Renal pelvis (tissue), 4 donors: Measurements from ENCODE around the gene TST. TPM values are rescaled to one million over a fixed set of nuclear protein-coding genes. Genes with fewer than 3 reads are reported as not detected.

Experiments
- DNase-seq: peaks from one replicate; pipeline ENCODE4 v3.0.0-alpha.2; 2013
- polyA plus RNA-seq, 3 donors: library from polyadenylated mRNA; unstranded; fragments of 120-200 nt; gene quantifications; one replicate each; pipeline ENCODE4 v1.2.1, GENCODE V29; 2013; ENCODE audit not compliant: insufficient read length in 3 of 3

TST gene
- polyA plus RNA-seq, 3 donors = 56.6 to 74.2 (median 62.0) TPM

DNA sequence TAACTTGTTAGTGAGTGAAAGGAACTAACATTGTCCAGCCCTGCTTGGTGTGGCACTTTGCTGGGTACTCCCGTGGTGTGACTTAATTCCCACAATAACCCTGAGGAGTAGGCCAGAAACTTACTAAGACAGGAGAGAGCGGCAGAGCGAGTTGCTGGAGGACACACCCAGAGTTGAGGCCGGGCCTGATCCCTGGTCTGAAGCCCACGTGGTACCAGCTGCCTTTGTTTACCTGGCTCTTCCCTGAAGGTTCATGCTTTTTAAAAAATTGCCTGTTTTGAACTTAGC is 889 bp upstream of the TST start:
- no peak for DNase-seq

DNA sequence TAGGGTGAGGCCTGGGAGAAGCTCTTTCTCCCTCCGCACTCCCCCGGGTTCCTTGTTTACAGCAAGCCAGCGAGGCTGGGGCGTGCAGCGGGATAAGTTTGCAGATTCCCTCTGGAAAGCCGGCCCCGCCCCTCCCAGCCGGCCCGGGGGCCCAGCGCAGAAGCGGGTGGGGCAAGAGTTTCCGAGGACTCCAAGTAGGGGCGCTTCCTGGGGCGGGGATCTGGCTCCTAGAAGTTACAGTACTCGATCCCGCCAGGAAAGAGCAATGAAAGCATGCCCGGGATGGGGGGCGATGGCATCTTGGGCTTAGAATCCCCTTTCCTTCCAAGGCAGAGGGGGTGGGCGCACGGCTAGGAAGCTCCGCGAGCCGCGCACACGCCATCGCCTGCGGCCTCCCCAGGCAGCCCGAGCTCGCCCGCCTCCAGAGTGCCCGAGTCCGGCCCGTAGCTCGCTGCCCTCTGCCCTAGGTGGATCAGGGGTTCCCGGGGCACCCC is 385 bp downstream of the TST start:
- DNase-seq = no peak

DNA sequence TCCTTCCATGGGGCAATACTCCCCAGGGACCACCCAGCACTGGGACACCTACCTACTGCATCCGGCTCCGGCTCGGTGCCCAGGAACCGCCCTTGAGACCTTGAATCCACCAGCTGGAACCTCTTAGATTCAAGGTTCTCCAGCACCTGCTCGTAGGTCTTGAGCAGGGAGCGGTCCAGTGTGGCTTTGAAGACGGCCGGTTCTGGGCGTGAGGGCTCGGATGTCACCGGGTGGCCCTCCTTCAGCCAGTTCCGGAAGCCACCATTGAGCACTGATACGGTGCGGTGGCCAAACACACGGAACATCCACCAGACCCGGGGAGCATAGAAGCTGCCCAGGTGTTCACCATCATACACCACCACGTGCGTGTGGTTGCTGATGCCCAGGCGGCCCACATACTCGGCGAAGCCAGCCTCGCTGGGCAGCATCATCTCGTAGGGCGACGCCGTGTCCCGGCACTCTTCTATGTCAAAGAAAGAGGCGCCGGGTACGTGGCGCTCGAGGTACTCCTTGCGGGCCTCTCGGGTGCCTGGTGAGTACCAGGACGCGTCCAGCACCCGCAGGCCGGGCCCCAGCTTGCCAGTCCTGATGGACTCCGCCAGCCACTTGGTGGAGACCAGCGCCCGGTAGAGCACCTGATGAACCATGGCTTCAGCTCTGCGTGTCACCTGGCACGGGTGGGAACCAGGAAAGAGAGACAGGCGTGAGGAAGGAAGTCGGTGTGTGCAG is 997 bp downstream of the TST start:
- DNase-seq = no peak

DNA sequence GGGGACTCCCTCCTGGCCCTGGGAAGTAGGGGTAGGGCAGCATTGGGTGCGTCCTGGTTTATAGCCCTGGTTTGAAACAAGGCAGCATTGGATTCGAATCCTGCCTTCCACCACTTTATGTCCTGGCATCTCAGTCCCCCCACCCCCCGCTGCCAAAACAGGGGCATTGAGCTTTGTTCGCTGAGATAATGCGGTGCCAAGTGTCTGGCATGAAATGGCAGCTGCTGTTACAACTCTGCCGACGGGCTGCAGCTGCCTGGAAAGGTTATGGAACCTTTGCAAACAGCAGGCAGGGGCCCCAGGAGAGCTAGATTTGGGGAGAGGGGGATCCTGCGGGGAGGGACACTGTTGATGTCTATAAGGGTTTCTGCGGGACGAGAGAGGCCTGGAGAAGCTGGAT is 1.9 kb downstream of the TST start:
- DNase-seq = no peak

DNA sequence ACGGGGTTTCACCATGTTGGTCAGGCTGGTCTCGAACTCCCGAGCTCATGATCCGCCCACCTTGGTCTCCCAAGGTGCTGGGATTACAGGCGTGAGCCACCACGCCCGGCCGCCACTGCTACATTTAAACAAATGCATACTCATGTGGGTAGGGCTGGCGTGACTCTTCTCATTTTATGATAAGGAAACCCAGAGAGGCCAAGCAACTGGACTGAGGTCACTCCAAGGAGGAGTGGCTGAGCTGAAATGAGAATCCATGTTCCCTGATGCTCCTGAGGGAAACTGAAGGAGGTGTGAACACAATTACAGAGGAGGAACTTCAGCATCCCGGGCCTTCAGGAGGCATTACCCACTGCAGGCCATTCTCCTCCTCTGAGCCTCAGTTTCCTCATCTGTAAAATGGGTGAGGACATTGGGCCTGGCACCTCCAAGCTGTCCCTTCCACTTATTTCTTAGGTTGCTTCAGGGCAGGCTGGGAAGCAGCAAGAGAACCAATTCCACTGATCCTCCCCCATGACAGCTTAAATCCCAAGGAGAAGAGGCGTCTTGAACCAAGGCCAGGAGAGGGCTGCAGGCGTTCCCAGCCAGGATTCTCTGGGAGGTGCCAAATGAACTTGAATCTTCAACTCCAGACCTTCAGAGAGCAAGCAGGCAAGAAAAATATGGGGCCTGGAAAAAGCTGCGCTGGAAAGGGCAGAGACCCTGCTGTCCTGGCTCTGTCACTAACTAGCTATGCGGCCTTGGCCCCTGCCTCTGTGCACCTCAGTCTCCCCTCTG is 2.9 kb downstream of the TST start:
- DNase-seq = no peak

DNA sequence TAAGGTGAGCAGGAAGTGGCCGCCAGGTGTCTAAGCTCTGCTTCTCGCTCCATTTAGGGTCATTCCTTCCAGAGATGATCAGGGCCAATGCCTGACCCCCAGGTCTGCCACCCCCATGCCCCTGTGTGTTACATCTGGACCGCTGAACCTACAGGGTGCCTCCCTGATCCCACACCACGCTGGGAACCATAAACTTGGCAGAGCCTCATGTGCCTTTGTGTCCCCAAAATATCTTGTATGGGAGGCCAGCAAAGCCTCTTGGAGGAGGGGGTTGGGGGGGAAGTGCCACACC is 3.7 kb downstream of the TST start:
- no peak for DNase-seq

DNA sequence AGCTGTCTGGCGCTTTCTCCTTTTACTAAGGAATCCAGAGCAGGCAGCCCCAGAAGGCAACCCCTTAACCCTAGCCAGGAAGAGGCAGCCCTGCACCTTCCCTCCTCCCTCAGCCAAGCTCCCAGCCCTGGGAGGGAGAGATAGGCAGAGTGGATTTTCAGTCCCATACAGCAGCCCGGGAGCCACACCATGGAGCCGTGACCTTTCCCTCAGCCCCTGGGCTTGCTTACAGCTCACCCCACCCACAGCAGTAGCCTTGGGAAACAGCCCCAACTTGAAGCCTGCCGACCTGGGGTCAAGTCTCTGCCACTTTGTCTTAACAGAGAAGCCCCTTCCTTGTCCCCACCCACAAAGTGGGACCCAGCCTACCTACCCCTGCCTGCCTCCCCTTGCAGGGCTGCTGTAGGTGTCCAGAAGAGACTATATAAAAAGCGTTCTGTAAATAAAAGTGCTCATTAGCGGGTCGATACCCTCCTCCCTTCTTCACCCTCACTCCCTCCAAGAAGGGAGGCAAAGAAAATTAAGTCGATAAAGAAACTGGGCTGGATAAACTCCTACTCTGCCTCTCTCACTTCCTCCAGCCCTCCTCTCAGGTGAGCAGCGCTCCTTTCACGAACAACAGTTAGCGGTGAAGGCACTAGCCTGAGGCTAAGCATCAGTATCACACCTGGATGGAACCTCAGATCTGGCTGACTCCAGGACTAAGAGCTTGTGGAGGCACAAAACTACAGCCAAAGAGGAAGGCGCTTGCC is 4.2 kb downstream of the TST start:
- no peak for DNase-seq

DNA sequence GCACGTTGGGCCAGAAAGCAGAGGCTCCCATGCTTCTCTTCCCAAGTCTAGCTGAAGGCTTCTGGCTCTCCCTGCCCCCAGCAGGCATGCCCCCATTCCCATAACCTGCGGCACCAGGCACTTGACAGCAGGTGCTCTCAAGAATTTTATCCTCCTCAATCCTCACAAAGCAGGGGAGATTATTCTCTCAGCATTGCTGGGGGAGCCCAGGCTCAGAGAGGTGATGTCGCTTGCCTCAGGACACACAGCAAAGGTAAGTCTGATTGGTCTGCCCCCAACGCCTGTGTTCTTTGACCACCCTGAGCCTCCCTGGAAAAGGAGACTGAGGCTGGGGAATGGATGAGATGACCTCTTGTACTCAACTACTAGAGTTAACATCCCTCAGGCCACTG is 4.8 kb downstream of the TST start:
- DNase-seq = no peak

DNA sequence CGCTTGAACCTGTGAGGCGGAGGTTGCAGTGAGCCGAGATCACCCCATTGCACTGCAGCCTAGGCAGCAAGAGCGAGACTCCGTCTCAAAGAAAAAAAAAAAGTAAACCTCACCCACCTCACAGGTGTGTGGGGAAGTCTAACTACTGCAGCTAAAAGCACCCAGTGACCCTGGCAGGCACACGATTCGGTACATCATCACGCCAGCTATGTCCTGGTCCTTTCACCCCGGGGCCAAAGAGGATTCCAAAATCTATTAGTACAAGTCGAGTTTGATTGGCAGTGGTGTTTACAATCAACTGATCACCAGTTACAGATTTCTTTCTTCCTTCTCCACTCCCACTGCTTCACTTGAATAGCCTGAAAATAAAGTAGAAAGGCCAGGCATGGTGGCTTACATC is 6.3 kb downstream of the TST start:
- no peak for DNase-seq

DNA sequence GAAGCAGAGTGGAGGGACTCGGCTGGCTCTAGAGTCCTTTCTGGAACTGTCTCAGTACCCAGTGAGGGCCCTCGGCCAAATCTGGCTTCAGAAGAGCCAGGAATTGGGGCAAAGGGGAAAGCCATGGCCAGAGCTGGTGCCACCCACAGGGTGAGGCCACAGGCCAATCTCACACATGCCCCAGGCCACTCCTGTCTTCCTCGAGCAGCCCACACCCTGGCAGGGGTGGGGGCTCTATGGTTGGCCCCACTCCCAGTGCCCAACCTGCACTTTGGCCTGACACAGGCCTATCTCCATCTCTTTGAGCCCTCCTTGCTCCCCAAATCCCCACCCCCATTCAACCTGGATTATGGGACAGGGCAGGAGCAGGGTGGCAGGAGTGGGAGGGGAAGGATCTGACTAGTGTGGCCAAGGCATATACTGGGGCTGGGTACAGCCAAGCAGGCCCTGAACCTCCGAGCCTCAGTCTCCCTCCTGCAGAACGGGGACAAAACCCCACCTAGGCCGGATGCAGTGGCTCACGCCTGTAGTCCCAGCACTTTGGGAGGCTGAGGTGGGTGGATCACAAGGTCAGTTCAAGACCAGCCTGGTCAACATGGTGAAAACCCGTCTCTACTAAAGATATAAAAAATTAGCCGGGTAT is 6.9 kb downstream of the TST start:
- DNase-seq = no peak

DNA sequence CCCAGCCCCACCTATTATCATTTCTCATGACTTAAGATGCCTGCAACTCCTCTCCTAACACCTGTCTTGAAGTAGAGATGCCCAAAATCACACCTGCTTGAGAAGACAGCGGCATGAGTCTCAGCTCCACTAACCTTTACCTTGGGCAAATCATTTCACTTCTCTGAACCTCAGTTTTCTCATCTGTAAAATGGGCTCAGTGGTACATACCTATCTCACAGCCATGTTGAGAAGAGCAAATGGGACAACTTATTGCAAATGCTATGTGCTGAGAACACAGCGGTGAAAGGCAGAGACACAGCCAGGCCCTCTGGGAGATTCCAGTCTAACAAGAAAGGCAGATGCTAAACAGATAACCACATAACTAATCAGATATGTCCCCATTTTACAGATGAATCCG is 7.8 kb downstream of the TST start:
- no peak for DNase-seq

DNA sequence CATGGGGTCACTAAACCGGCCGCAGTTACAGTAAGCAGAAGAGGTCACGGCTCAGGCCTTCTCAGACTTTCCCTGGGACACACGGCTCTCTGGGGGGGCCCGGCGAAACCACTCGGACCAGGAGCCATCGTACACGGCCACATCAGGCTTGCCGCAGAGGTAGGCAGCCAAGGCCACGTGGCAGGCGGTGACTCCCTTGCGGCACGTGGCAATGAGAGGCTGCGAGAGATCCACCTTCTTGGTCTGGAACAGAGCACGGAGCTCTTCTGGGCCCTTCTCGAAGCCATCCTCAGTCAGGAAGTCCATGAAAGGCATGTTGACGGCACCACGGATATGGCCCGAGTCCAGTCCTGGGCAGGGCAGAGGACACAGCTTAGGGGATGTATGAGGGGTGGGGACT is 8.3 kb downstream of the TST start:
- no peak for DNase-seq

DNA sequence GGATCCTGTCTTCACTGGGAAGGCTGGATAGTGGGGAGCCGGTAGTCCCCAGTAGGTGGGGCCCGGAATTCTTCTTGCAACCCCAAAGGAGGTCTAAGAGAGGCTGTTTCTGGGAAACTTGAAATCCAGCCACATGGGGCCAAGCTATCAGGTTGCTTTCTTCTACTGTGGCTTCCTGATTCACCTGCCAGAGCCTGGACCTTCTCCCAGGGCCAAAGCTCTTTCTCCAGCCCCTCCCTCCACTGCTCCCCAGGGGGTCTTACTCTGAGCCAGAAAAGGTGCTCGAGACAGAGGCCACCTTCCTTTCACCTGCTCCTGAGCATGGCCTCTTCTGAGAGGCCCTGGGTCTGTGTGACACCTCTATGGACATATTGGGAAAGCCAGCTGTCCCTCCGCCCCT is 9.1 kb downstream of the TST start:
- DNase-seq = no peak

DNA sequence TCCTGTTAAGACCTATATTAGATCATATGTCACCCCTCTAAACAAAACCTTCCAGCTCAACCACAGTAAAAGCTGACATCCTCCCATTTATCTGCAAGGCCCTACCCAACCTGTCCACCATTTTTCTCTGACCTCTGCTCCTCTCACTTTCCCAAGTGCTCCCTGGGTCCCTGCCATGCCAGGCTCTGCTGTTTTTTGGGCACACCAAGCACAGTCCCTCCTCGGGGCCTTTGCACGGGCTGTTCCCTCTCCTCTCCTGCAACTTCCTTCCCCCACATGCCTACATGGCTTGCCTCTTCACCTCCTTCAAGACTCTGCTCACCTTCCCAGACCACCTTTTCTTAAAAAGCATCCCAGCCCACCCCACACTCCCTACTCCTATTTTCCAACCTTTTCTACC is 9.8 kb downstream of the TST start:
- DNase-seq = no peak

DNA sequence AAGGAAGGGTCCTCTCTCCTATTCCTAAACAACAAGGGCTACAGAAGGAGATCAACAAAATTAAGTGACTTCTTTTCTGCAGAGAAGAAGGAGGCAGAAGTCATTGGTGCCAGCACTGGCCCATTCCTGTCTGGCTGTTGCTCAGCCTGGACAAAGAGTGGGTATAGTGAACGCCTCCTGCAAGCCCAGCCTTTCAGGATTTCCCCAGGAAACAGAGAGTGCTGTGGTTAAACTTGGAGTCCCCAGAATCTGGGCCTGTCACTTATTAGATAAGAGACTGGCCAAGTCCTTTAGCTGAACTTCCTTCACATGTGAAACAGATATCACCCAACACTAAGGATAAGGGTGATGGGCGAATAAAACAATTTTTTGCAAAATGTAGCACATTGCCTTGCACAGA is 10.9 kb downstream of the TST start:
- no peak for DNase-seq

DNA sequence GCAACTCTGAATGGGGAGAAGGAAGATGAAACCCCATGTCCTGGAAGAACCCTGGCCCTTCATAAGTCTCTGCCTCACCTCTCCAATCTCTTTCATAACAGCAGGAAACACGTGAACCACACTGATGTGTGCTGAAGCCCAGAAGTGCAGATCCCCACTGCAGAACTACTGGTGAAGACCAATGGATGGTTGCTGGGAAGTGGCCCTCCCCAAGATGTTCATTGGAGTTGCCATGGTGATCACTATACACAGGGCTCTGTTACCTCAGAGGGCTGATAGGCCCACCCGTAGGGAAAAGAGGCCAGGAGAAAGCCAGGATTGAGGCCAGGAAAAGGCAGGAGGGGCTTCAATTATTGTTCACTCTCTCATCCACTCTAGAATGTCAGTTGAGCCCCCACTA is 11.6 kb downstream of the TST start:
- no peak for DNase-seq

DNA sequence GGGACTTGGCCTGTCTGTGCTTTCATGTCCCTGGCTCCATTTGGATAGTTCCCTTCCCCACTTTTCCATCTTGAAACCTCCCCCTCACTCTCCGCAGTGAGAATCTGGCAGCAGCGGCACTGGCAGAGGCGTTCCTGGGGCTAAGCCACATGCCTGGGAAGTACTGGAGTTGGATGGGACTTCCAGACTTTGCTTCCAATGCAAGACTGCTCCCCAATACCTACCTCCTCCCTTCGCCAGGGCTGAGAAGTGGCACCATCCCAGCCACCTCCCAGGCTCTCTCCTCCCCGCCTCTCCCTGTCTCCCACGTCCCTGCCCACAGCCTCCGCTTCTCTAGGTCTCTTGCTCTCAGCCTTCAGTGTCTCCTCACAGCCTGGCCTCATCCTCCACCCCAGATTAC is 16.6 kb downstream of the TST start:
- no peak for DNase-seq

DNA sequence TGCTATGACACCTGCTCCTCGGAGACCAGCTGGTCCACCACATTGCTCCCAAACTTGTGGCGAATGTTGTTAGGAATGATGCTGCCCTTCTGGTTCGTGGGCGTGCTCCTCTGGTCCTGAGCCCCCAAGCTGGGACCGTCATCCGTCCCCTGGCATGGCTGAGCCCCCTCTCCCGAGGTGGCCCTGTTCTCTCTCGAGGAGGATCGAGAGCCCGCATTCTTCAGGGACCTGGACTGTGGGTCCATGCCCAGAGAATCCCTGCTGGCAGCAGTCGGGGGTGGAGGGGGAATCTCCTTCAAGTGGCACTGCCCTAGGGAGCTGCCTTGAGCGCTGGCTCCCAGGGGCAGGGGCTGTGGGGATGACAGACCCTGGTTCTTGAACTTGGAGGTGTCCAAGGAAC is 17.4 kb downstream of the TST start:
- no peak for DNase-seq

DNA sequence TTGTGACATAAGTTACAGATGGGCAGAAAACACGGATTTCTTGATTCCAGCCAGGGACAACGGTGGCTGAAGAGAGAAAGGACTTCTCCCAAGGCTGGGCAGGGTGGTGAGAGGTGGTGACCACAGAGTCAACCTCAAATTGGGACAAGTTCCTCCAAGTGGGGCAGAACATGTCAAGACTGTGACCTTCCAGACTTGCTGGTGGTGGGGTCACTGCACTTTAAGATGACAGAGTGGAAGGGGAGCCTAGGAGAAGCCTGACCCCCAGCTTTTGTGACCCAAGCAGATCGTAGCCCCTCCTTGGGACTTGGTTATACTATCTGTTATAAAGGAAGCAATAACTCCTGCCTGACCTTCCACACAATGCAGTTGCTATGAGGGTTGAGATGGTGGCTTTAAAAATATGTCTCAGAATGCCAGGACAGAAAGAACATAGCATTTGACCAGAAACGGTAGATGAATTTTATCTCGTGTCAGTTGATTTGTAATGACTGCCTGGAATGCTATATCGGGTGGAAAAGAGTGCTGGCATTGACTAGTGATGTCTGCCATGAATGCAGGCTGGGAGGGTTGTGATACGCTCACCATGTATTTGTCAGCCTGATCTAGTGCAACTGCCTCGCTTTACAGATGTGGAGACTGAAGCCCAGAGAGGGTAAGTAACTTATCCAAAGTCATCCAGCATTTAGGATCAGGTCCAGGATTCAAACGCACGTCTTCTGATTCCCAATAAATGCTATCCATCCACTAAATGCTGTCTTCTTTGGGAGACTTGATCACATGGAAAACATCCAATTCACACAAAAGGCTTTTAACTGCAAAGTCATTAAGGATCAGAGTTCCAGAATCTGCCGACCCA is 18.3 kb downstream of the TST start:
- no peak for DNase-seq

DNA sequence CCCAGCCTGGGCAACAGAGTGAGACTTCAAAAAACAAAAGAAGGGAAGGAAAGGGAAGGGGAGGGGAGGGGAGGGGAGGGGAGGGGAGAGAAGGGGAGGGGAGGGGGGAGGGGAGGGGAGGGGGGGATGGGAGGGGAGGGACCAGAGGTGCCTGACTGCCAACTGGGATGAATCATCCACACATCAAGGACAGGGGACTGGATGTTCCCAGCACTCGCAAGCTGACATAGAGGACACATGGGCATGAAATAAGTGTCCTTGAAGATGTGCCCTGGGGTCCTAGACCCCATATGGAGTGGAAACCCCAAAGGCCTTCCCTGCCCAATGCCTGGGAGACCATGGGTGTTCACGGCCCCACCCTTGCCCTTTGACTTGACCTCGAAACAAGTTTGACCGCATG is 19.8 kb downstream of the TST start:
- DNase-seq = no peak

DNA sequence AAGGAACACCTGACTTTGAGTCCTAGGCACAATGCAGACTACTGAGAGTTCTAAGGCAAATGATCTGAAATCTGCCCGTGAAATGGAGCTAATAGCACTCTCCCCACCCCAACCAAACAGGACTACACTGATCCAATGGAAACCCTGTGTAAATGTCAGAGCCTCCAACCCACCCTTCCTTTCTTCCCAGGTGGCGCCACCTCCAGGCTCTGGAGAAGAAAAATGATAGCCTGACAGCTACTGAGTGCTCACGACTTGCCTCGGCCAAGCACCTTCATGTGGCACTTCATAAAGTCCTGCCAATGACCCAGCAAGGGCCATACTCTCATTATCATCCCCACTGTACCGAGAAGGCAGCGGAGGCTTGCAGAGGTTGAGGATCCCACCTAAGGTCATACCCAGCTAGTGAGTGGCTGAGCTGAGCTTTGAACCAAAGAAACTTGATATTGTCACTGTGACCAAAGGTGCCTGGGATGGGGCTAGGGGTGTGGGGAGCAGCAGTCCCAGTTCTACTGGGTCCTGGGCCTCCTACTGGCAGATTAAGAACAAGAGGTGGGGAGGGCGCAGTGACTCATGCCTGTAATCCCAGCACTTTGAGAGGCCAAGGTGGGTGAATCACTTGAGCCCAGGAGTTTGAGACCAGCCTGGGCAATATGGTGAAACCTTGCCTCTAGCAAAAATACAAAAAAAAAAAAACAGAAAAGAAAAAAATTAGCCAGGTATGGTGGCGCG is 20.5 kb downstream of the TST start:
- no peak for DNase-seq
